K562 (cell line): Measurements from ENCODE around the gene HMX1. TPM values are rescaled to one million over a fixed set of nuclear protein-coding genes. Genes with fewer than 3 reads are reported as not detected.

ENCODE experiments used
- ATAC-seq: fragments of 200-7000 bp; cut with Tn5 transposase; 3 replicates; pipeline ENCODE4 v1.9.1; 2020; ENCODE audit warnings: moderate library complexity
- BruUV-seq: library from RNA; stranded (reverse); fragments of 400-500 nt; replicated peaks from 2 replicates; lab custom pipeline; 2021; lab: Mats Ljungman, UMichigan
- CTCF ChIA-PET: fragments of 300-600 bp; formaldehyde crosslinking; extraction: SDS; loops from one replicate; lab custom pipeline; 2021; ENCODE audit warnings: low intra/inter-chr PET ratio; lab: Yijun Ruan, JAX
- POLR2A ChIA-PET: fragments of 300-600, 350-650 bp; sonication (Branson Sonifier 250); formaldehyde crosslinking; extraction: SDS; loops from one replicate; lab custom pipeline; 2021; ENCODE audit warnings: antibody characterized with exemption, inconsistent platforms; lab: Yijun Ruan, JAX
- DNase-seq, 4 experiments: peaks; one replicate each; pipeline versions ENCODE4 v3.0.0 to v3.0.0-alpha.2; 2011 to 2018; ENCODE audit warnings: low spot score in 3 of 4, mixed read lengths in 3 of 4; ENCODE audit errors: extremely low read depth in 1 of 4
- FAIRE-seq: peaks from 2 replicates; lab custom pipeline; 2011; peaks lifted over from hg19 to GRCh38; lab: Jason Lieb, UNC
- H2AFZ ChIP-seq: 2 replicates; pipeline ENCODE4 v1.6.0; 2011; ENCODE audit warnings: low read depth, low read length, control low read depth, inconsistent platforms
- H3K27ac ChIP-seq: fragments of 200-600 bp; 3 replicates; pipeline ENCODE4 v1.8.0; 2011; ENCODE audit warnings: low read depth, mild to moderate bottlenecking, control low read depth, inconsistent platforms, low read length, moderate library complexity, mixed read lengths; ENCODE audit errors: extremely low read depth
- H3K27me3 ChIP-seq, 2 experiments: fragments of 300-600 bp in 1 of 2; 2 replicates in 1 of 2; 3 replicates in 1 of 2; pipeline versions ENCODE4 v1.6.0 to v1.8.0; 2011; ENCODE audit warnings: inconsistent platforms in 2 of 2, low read length in 2 of 2, mild to moderate bottlenecking in 1 of 2, mixed read lengths in 1 of 2, moderate library complexity in 1 of 2; ENCODE audit not compliant: control insufficient read depth in 2 of 2, insufficient read depth in 2 of 2
- H3K36me3 ChIP-seq: fragments of 300-600 bp; 3 replicates; pipeline ENCODE4 v1.8.0; 2011; ENCODE audit warnings: mild to moderate bottlenecking, low read length, inconsistent platforms; ENCODE audit not compliant: control insufficient read depth, insufficient read depth
- H3K4me1 ChIP-seq, 2 experiments: fragments of 200-600 bp in 1 of 2; replicated peaks in 1 of 2; 2 replicates in 1 of 2; 3 replicates in 1 of 2; pipeline versions ENCODE4 v1.5.1 to v1.8.0; 2011; ENCODE audit warnings: inconsistent platforms in 2 of 2, low read length in 2 of 2, mild to moderate bottlenecking in 1 of 2, mixed read lengths in 1 of 2, moderate library complexity in 1 of 2; ENCODE audit not compliant: control insufficient read depth in 2 of 2, insufficient read depth in 2 of 2
- H3K4me2 ChIP-seq: 2 replicates; pipeline ENCODE4 v1.6.1; 2011; ENCODE audit warnings: low read length, control low read depth, inconsistent platforms, mixed read lengths; ENCODE audit not compliant: insufficient read depth
- H3K4me3 ChIP-seq: fragments of 200-600 bp; sonication (generic), shearing (Covaris generic); 2 replicates; pipeline ENCODE4 v1.5.1; 2016; ENCODE audit warnings: control low read depth, inconsistent platforms
- H3K79me2 ChIP-seq: fragments of 200-600 bp; 3 replicates; pipeline ENCODE4 v1.8.0; 2011; ENCODE audit warnings: low read length, inconsistent platforms; ENCODE audit not compliant: control insufficient read depth, insufficient read depth
- H3K9ac ChIP-seq, 2 experiments: 2 replicates each; pipeline versions ENCODE4 v1.6.0 to v1.6.1; 2011; ENCODE audit warnings: low read depth in 2 of 2, low read length in 2 of 2, control low read depth in 1 of 2, inconsistent platforms in 1 of 2, mild to moderate bottlenecking in 1 of 2, mixed read lengths in 1 of 2; ENCODE audit not compliant: insufficient read depth in 1 of 2
- H3K9me1 ChIP-seq: one replicate; pipeline ENCODE4 v1.6.0; 2011; ENCODE audit warnings: inconsistent platforms, mild to moderate bottlenecking, low read length, moderate library complexity; ENCODE audit not compliant: control insufficient read depth, insufficient read depth
- H3K9me3 ChIP-seq: replicated peaks from 2 replicates; pipeline ENCODE4 v1.5.1; 2011; ENCODE audit warnings: low read depth, low read length, inconsistent platforms; ENCODE audit not compliant: control insufficient read depth, insufficient read depth
- H4K20me1 ChIP-seq: replicated peaks from 2 replicates; pipeline ENCODE4 v1.6.1; 2011; ENCODE audit warnings: low read length, inconsistent platforms, mixed read lengths; ENCODE audit not compliant: control insufficient read depth, insufficient read depth
- CEBPZ ChIP-seq: fragments of 150-350 bp; IDR thresholded peaks from 2 replicates; pipeline ENCODE4 v1.6.1; 2014; ENCODE audit warnings: low read depth, mild to moderate bottlenecking, low read length, borderline replicate concordance
- FOXO4 ChIP-seq: fragments of 450-650 bp; formaldehyde crosslinking; IDR thresholded peaks from 2 replicates; pipeline ENCODE4 v1.4.0; 2020; ENCODE audit warnings: mild to moderate bottlenecking, moderate library complexity
- GTF2A2 ChIP-seq: IDR thresholded peaks from 2 replicates; pipeline ENCODE4 v1.6.1; 2016; ENCODE audit warnings: mild to moderate bottlenecking, missing genetic modification characterization, missing compliant biosample characterization
- IRF1 ChIP-seq: sonication (generic); formaldehyde crosslinking; IDR thresholded peaks from 2 replicates; pipeline ENCODE4 v1.8.0; 2022; ENCODE audit warnings: missing genetic modification reagents, mild to moderate bottlenecking, borderline replicate concordance
- NCOR1 ChIP-seq: fragments of 450-650 bp; IDR thresholded peaks from 2 replicates; pipeline ENCODE4 v1.6.1; 2016; ENCODE audit warnings: mild to moderate bottlenecking, moderate library complexity
- NEUROD1 ChIP-seq: fragments of 150-350 bp; IDR thresholded peaks from 2 replicates; pipeline ENCODE4 v1.6.1; 2014; ENCODE audit warnings: borderline replicate concordance, low read length, low read depth; ENCODE audit not compliant: partially characterized antibody
- RHOXF2B ChIP-seq: fragments of 250-450 bp; sonication (Bioruptor Pico); conservative IDR thresholded peaks from 2 replicates; pipeline ENCODE4 v1.5.1; 2021
- RUNX1 ChIP-seq: sonication (generic); IDR thresholded peaks from 2 replicates; pipeline ENCODE4 v1.6.1; 2016; ENCODE audit warnings: antibody characterized with exemption, low read depth
- SMARCE1 ChIP-seq: fragments of 450-650 bp; IDR thresholded peaks from 2 replicates; pipeline ENCODE4 v1.7.1; 2016; ENCODE audit warnings: mild to moderate bottlenecking
- SP2 ChIP-seq: IDR thresholded peaks from 2 replicates; pipeline ENCODE4 v1.6.1; 2011; ENCODE audit warnings: mild to moderate bottlenecking, low read depth, low read length, moderate library complexity; ENCODE audit not compliant: poor library complexity, severe bottlenecking; ENCODE audit errors: extremely low read depth
- ZFP36 ChIP-seq: fragments of 150-350 bp; IDR thresholded peaks from 2 replicates; pipeline ENCODE4 v1.6.1; 2018; ENCODE audit warnings: low read length, low read depth; ENCODE audit not compliant: partially characterized antibody
- ZNF224 ChIP-seq: sonication (generic); formaldehyde crosslinking; IDR thresholded peaks from 2 replicates; pipeline ENCODE4 v1.8.0; 2022; ENCODE audit warnings: mild to moderate bottlenecking, missing genetic modification reagents
- ZNF583 ChIP-seq: fragments of 250-450 bp; sonication (Bioruptor Pico); IDR thresholded peaks from 2 replicates; pipeline ENCODE4 v1.4.0; 2020
- WGBS: fragments of 100-300 bp; shearing (Covaris generic); methylation state at CpG from one replicate; pipeline ENCODE4 v1.1.6; 2016; ENCODE audit warnings: low coverage, mixed read lengths; ENCODE audit not compliant: insufficient coverage; ENCODE audit errors: missing lambda C conversion rate; 5-methylcytosine and 5-hydroxymethylcytosine counted together
- in situ Hi-C: fragments of 300-500 bp; cut with MboI; formaldehyde crosslinking; loops from 4 replicates; pipeline ENCODE4 v1.15.0; 2018; ENCODE audit warnings: inconsistent platforms, mixed read lengths
- intact Hi-C: fragments of 100-400 bp; cut with micrococcal nuclease; formaldehyde crosslinking; loops from 2 replicates; pipeline ENCODE4 v1.14.2; 2022
- polyA plus RNA-seq, 8 experiments: library from polyadenylated mRNA; depleted of rRNA in 4 of 8; stranded (reverse) in 5 of 8; unstranded in 3 of 8; fragments of >200 nt; fragmentation: Nextera tagmentation in 2 of 8; fragmentation: Illumina TruSeq in 1 of 8; extraction: Ambion mirVana in 2 of 8; extraction: Trizol in 1 of 8; gene quantifications; 2 replicates each; pipeline versions ENCODE4 v1.2.1 to v1.2.3, GENCODE V29; 2011 to 2014; ENCODE audit warnings: inconsistent platforms in 1 of 8, missing spikeins in 1 of 8
- total RNA-seq, 7 experiments: library from RNA; depleted of rRNA in 6 of 7; stranded (reverse); fragments of >200 nt in 6 of 7; fragmentation: Illumina TruSeq in 2 of 7; extraction: Trizol in 2 of 7; gene quantifications; 2 replicates each; pipeline versions ENCODE4 v1.2.1 to v1.2.3, GENCODE V29; 2011 to 2021; ENCODE audit warnings: low replicate concordance in 1 of 7

HMX1 gene
- total and polyA plus RNA-seq, 9 of the 15 experiments (the other 6 are each of a cell fraction or from before 2014, with no cell fraction given) = not detected

GRCh38 chr4:8840816-8841455 is 30.7 kb downstream of the HMX1 start:
- no peak overlapping the region for H3K27ac ChIP-seq
- TF ChIP-seq NEUROD1 = no peak
- no peak for TF ChIP-seq RHOXF2B (CRISPR knock-in tag)
- TF ChIP-seq ZNF583 = no peak
- TF ChIP-seq GTF2A2 (tag) = no peak
- no peak for TF ChIP-seq ZFP36
- no peak for TF ChIP-seq ZNF224
- TF ChIP-seq NCOR1 = no peak
- no peak for TF ChIP-seq SMARCE1
- no peak for TF ChIP-seq SP2
- no peak for TF ChIP-seq RUNX1
- no peak for TF ChIP-seq CEBPZ
- TF ChIP-seq FOXO4 = no peak
- no peak for TF ChIP-seq IRF1 (CRISPR knock-in tag)
- TF ChIP-seq, all 486 proteins: peak for 0
- H3K4me3 ChIP-seq = no peak overlapping the region
- H3K4me2 ChIP-seq = no peak overlapping the region
- H3K9ac ChIP-seq = no peak overlapping the region
- intact Hi-C loops (no loop called here), in situ Hi-C loops (no loop called here)
- H3K4me1 ChIP-seq = no peaks in the 10 kb centered on the region
- H4K20me1 ChIP-seq = no peaks in the 10 kb centered on the region; the same call in 1 of the 2 replicates
- peaks cover 8 to 28% of the 10 kb centered on the region in 2 experiments; a peak in 3 of 5 replicates for H3K27me3 ChIP-seq
- no peaks in the 10 kb centered on the region; the same call in 1 of the 2 replicates for H3K9me3 ChIP-seq
- no TSS peak for BruUV-seq
- no peaks in the 10 kb centered on the region for H3K79me2 ChIP-seq
- H3K9me1 ChIP-seq = no peaks in the 10 kb centered on the region
- DNase-seq (no peak), ATAC-seq (no peak), FAIRE-seq (no peak)
- no peaks in the 10 kb centered on the region for H3K36me3 ChIP-seq
- 0% methylated on average over 12 of the region's 14 CpGs for WGBS
- ChIA-PET POLR2A (no interaction called here), CTCF (interaction anchor here (0.6 kb wide), 1 partner anchor 232 kb away, joined by 3 read pairs; no protein-coding TSS in a partner anchor)
- no peak overlapping the region for H2AFZ ChIP-seq
